Measurements from ENCODE around the gene RAPGEF1. TPM values are rescaled to one million over a fixed set of nuclear protein-coding genes. Genes with fewer than 3 reads are reported as not detected.

RAPGEF1 gene
- total RNA-seq, 4 donors from 2014 or later = 32.0 to 57.3 (median 38.9) TPM

- TF ChIP-seq EP300 (IDR thresholded peaks at IDR 0.05) = no peak
- no peak for TF ChIP-seq POLR2A (IDR thresholded peaks at IDR 0.05)
- no peak for TF ChIP-seq CTCF (IDR thresholded peaks at IDR 0.05)
- Histone ChIP-seq H3K4me3 (no peak overlapping the region), H3K4me1 (no peaks in the 10 kb centered on the region), H3K9me3 (no peaks in the 10 kb centered on the region), H3K27me3 (no peaks in the 10 kb centered on the region), H3K27ac (no peak overlapping the region), H3K36me3 (peaks cover 0 to 90% (median 34%) of the 10 kb centered on the region in 3 donors)
- no peak for DNase-seq (ENCODE audit: low spot score in 2 of 2)
- 76% methylated on average over 7 to 8 of the region's 8 CpGs for WGBS, 2 donors
Observed at GRCh38 chr9:131585375-131585774, 154.5 kb downstream of the RAPGEF1 start.

- Histone ChIP-seq H3K4me3 (no peak overlapping the region), H3K4me1 (no peaks in the 10 kb centered on the region), H3K27me3 (no peaks in the 10 kb centered on the region), H3K27ac (no peak overlapping the region), H3K9me3 (no peaks in the 10 kb centered on the region), H3K36me3 (peaks cover 4 to 90% (median 39%) of the 10 kb centered on the region in 3 donors)
- 82 to 84% methylated on average over 7 of the region's 7 CpGs for WGBS, 2 donors
- DNase-seq (ENCODE audit: low spot score in 2 of 2) = no peak
- TF ChIP-seq POLR2A (IDR thresholded peaks at IDR 0.05) (no peak), CTCF (IDR thresholded peaks at IDR 0.05) (no peak), EP300 (IDR thresholded peaks at IDR 0.05) (no peak)
Observed at GRCh38 chr9:131584858-131585257, 155.0 kb downstream of the RAPGEF1 start.

- TF ChIP-seq POLR2A (IDR thresholded peaks at IDR 0.05) (no peak), CTCF (IDR thresholded peaks at IDR 0.05) (no peak), EP300 (IDR thresholded peaks at IDR 0.05) (no peak)
- Histone ChIP-seq H3K27ac (no peak overlapping the region), H3K4me3 (no peak overlapping the region), H3K36me3 (peaks cover 4 to 90% (median 43%) of the 10 kb centered on the region in 3 donors), H3K4me1 (no peaks in the 10 kb centered on the region), H3K27me3 (no peaks in the 10 kb centered on the region), H3K9me3 (no peaks in the 10 kb centered on the region)
- no peak for DNase-seq (ENCODE audit: low spot score in 2 of 2)
- WGBS, 2 donors = 89 to 93% methylated on average over 23 to 27 of the region's 27 CpGs
Observed at GRCh38 chr9:131583836-131584555, 155.9 kb downstream of the RAPGEF1 start.

GRCh38 chr9:131583337-131583645, 156.6 kb downstream of the RAPGEF1 start:
- TF ChIP-seq CTCF (IDR thresholded peaks at IDR 0.05) (no peak), POLR2A (IDR thresholded peaks at IDR 0.05) (no peak), EP300 (IDR thresholded peaks at IDR 0.05) (no peak)
- peaks cover 4 to 90% (median 40%) of the 10 kb centered on the region in 3 donors for H3K36me3 ChIP-seq
- no peak overlapping the region for H3K4me3 ChIP-seq
- no peak for DNase-seq (ENCODE audit: low spot score in 2 of 2)
- no peaks in the 10 kb centered on the region for H3K4me1 ChIP-seq
- 47 to 53% methylated on average over 5 of the region's 5 CpGs for WGBS, 2 donors
- H3K27ac ChIP-seq = no peak overlapping the region
- no peaks in the 10 kb centered on the region for H3K9me3 ChIP-seq
- H3K27me3 ChIP-seq = no peaks in the 10 kb centered on the region

- no peaks in the 10 kb centered on the region for H3K27me3 ChIP-seq
- H3K9me3 ChIP-seq = no peaks in the 10 kb centered on the region
- H3K4me3 ChIP-seq = no peak overlapping the region
- H3K4me1 ChIP-seq = no peaks in the 10 kb centered on the region
- 88% methylated on average over 17 to 26 of the region's 27 CpGs for WGBS, 2 donors
- H3K27ac ChIP-seq = no peak overlapping the region
- H3K36me3 ChIP-seq = peaks cover 4 to 90% (median 34%) of the 10 kb centered on the region in 3 donors
- TF ChIP-seq POLR2A (IDR thresholded peaks at IDR 0.05) = no peak
- no peak for TF ChIP-seq EP300 (IDR thresholded peaks at IDR 0.05)
- no peak for TF ChIP-seq CTCF (IDR thresholded peaks at IDR 0.05)
- no peak for DNase-seq (ENCODE audit: low spot score in 2 of 2)
Observed at GRCh38 chr9:131582466-131583336, 157.2 kb downstream of the RAPGEF1 start.

Measured in tibial nerve (tissue), 4 donors.